ENCODE data around the gene PER1. TPM values are rescaled to one million over a fixed set of nuclear protein-coding genes. Genes with fewer than 3 reads are reported as not detected.
A peak's percentile ranks its signal among the peaks of the same experiment; 100 is the strongest.

PER1 gene
- total RNA-seq, 1 donor from 2014 or later = 13.1 TPM

GRCh38 chr17:8141741-8142140, 10.5 kb downstream of the PER1 start:
- DNase-seq (ENCODE audit: low read depth) = no peak
- no peak overlapping the region for H3K4me3 ChIP-seq (ENCODE audit: low read depth, low read length)
- no peak for TF ChIP-seq CTCF (conservative IDR thresholded peaks at IDR 0.05; ENCODE audit: low read depth, low read length)

GRCh38 chr17:8141045-8141444, 11.2 kb downstream of the PER1 start:
- no peak for TF ChIP-seq CTCF (conservative IDR thresholded peaks at IDR 0.05; ENCODE audit: low read depth, low read length)
- H3K4me3 ChIP-seq (ENCODE audit: low read depth, low read length) = no peak overlapping the region
- no peak for DNase-seq (ENCODE audit: low read depth)

GRCh38 chr17:8140065-8141029, 11.9 kb downstream of the PER1 start:
- DNase-seq (ENCODE audit: low read depth) = no peak
- H3K4me3 ChIP-seq (ENCODE audit: low read depth, low read length) = no peak overlapping the region
- no peak for TF ChIP-seq CTCF (conservative IDR thresholded peaks at IDR 0.05; ENCODE audit: low read depth, low read length)

- DNase-seq (ENCODE audit: low read depth) = peak; percentile 74
- TF ChIP-seq CTCF (conservative IDR thresholded peaks at IDR 0.05; ENCODE audit: low read depth, low read length) = peak; percentile 86
Observed at GRCh38 chr17:8138672-8139371, 13.4 kb downstream of the PER1 start.

GRCh38 chr17:8138374-8138671, 13.9 kb downstream of the PER1 start:
- no peak for DNase-seq (ENCODE audit: low read depth)
- TF ChIP-seq CTCF (conservative IDR thresholded peaks at IDR 0.05; ENCODE audit: low read depth, low read length) = no peak
- peak overlapping the region; percentile 41 for H3K4me3 ChIP-seq (ENCODE audit: low read depth, low read length)

More at GRCh38 chr17:8138672-8139371, 13.4 kb downstream of the PER1 start:
- H3K4me3 ChIP-seq (ENCODE audit: low read depth, low read length) = peak overlapping the region; percentile 43

GRCh38 chr17:8137645-8138373, 14.4 kb downstream of the PER1 start:
- TF ChIP-seq CTCF (conservative IDR thresholded peaks at IDR 0.05; ENCODE audit: low read depth, low read length) = no peak
- H3K4me3 ChIP-seq (ENCODE audit: low read depth, low read length) = peak overlapping the region; percentile 41
- DNase-seq (ENCODE audit: low read depth) = no peak

All from epithelial cell of proximal tubule (primary cell).